HG03521 (cell line): ENCODE measurements around the gene CFHR4.
A peak's percentile ranks its signal among the peaks of the same experiment; 100 is the strongest.
"Not testable (repeated sequence)": the region's sequence is repeated elsewhere in the genome, so short reads cannot be mapped to it uniquely, and the experiment has no call there.

ENCODE experiments used
- ATAC-seq: cut with Tn5 transposase; IDR thresholded peaks from one replicate; pipeline ENCODE4 v1.9.1; 2021; ENCODE audit warnings: mild to moderate bottlenecking, moderate library complexity; ENCODE audit not compliant: unreplicated experiment

The CFHR4 gene

GRCh38 chr1:196933531-196934189, 45.8 kb downstream of the CFHR4 start:
- no peak for ATAC-seq

- not testable (repeated sequence) for ATAC-seq
Measured at GRCh38 chr1:196941474-196941873, 53.6 kb downstream of the CFHR4 start.

- not testable (repeated sequence) for ATAC-seq
Measured at GRCh38 chr1:196943568-196943967, 55.7 kb downstream of the CFHR4 start, which contains the start of gene CFHR2. Gene CFHR2 (plus strand): TSS chr1:196943738. CDS start chr1:196943881, 143 bp downstream.

- ATAC-seq, result peak; percentile 83
Measured at GRCh38 chr1:196951711-196952394, 64.0 kb downstream of the CFHR4 start.

GRCh38 chr1:196954778-196955177, 66.9 kb downstream of the CFHR4 start:
- no peak for ATAC-seq

GRCh38 chr1:196955926-196956325, 68.1 kb downstream of the CFHR4 start:
- no peak for ATAC-seq

- peak; percentile 61 for ATAC-seq
Measured at GRCh38 chr1:196960854-196961253, 73.0 kb downstream of the CFHR4 start.
